Urinary bladder (tissue), 4 donors: ENCODE measurements around the gene FMN1. TPM values are rescaled to one million over a fixed set of nuclear protein-coding genes. Genes with fewer than 3 reads are reported as not detected.

Experiments
- DNase-seq: peaks from one replicate; pipeline ENCODE4 v3.0.0-alpha.2; 2015; ENCODE audit errors: extremely low spot score
- H3K27ac ChIP-seq: one replicate; pipeline ENCODE4 v1.5.1; 2013; ENCODE audit warnings: low read depth, mild to moderate bottlenecking, moderate library complexity
- H3K36me3 ChIP-seq: one replicate; pipeline ENCODE4 v1.6.1; 2013; ENCODE audit warnings: mild to moderate bottlenecking, moderate library complexity; ENCODE audit not compliant: insufficient read depth
- H3K4me1 ChIP-seq: one replicate; pipeline ENCODE4 v1.6.1; 2013; ENCODE audit warnings: mild to moderate bottlenecking, moderate library complexity; ENCODE audit not compliant: insufficient read depth
- H3K4me3 ChIP-seq: one replicate; pipeline ENCODE4 v1.5.1; 2013; ENCODE audit warnings: low read depth, low read length
- WGBS: extraction: QIAGEN DNeasy Blood & Tissue Kit; methylation state at CpG from one replicate; pipeline ENCODE4 v1.1.7; 2013; 5-methylcytosine and 5-hydroxymethylcytosine counted together
- polyA plus RNA-seq: library from polyadenylated mRNA; stranded (reverse); fragments of 200-250 nt; gene quantifications from one replicate; pipeline ENCODE4 v1.2.3, GENCODE V29; 2013
- total RNA-seq: library from RNA; depleted of rRNA; stranded (reverse); fragments of >200 nt; gene quantifications from one replicate; pipeline ENCODE4 v1.2.3, GENCODE V29; 2014
- donor health status: healthy with polysubstance abuse.
- donor health status: healthy.

Gene FMN1
- total and polyA plus RNA-seq, 2 donors: 0.95 to 6.2 TPM

DNA sequence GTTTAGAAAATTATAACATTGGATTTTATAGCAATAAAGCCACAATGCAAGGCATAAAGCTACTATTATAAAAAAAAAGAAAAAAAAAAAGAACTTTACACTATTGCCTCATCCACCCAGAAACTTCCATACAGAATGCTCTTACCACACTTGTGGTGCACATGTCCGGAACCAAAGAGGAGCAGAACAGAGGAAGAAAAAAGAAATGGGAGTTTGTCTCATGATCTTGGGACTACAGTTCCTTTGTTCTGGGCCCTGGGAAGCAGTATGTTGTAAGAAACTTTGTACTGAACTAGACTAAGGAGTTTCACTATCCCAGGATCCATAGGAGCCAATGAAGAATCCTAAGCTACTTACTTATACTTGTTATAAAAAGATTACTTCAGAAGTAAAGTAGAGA is 36.1 kb downstream of the FMN1 start:
- WGBS: 88% methylated on average over 1 of the region's 1 CpG
- no peaks in the 10 kb centered on the region for H3K4me1 ChIP-seq

DNA sequence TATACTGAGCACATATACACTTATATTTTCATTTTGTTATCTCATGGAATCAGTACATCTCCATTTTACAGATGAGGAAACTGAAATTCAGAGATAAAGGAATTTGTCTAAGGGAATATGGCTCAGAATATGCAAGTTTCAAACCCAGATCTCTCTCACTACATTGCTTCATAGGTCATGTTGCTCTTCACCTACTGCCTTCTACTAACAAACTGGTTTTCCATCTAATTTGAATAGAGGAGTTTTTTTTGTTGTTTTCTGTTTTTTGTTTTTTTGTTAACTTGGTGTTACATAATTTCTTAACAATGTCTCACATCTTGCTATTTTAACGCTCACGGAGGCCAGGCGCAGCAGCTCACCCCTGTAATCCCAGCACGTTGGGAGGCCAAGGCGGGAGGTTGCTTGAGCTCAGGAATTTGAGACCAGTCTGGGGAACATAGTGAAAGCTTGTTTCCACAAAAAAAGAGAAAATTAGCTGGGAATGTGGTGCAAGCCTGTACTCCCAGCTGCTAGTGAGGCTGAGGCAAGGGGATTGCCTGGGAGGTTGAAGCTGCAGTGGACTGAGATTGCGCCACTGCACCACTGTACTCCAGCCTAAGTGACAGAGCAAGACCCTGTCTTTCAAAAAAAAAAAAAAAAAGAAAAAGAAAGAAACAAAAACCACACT is 37.0 kb downstream of the FMN1 start:
- no peak overlapping the region for H3K4me3 ChIP-seq
- H3K4me1 ChIP-seq: no peaks in the 10 kb centered on the region
- H3K27ac ChIP-seq: no peak overlapping the region
- no peak for DNase-seq
- H3K36me3 ChIP-seq: no peaks in the 10 kb centered on the region
- 96% methylated on average over 6 of the region's 6 CpGs for WGBS

More for the DNA sequence above, 36.1 kb downstream of the FMN1 start:
- no peak overlapping the region for H3K27ac ChIP-seq
- no peak overlapping the region for H3K4me3 ChIP-seq
- no peaks in the 10 kb centered on the region for H3K36me3 ChIP-seq
- DNase-seq: no peak

DNA sequence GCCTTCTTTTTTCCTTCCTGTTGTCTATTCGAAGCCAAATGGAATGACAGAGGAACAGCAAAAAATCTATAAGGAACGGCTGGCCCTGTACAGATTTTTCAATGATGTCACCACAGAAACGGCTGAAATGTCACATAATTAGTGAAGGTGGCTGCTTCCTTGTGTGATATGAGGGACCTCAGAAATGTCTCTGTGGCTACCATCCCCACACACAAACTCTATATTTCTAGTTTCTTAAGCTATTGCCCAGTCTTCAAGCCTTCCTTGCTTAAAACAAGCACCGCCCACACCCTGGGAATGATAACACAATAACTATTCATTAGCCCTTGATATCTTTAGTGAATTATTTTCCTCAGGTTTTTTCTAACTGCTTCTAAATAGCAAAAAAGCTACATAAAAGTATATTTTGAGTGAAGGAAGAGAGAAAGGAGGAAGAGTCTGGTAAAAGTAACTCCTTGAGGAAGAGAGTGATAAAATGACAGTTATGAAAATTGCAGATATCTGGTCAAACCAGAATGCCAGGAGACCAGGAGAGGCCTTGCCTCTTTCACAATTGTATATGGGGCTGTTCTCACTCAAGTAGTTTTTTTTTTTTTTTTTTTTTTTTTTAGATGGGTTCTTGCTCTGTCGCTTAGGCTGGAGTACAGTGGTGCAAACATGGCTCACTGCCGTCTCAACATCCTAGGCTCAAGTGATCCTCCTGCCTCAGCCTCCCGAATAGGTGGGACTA is 38.7 kb downstream of the FMN1 start:
- DNase-seq: no peak
- no peaks in the 10 kb centered on the region for H3K4me1 ChIP-seq
- H3K36me3 ChIP-seq: no peaks in the 10 kb centered on the region
- H3K4me3 ChIP-seq: no peak overlapping the region
- 84% methylated on average over 7 of the region's 7 CpGs for WGBS
- H3K27ac ChIP-seq: no peak overlapping the region

DNA sequence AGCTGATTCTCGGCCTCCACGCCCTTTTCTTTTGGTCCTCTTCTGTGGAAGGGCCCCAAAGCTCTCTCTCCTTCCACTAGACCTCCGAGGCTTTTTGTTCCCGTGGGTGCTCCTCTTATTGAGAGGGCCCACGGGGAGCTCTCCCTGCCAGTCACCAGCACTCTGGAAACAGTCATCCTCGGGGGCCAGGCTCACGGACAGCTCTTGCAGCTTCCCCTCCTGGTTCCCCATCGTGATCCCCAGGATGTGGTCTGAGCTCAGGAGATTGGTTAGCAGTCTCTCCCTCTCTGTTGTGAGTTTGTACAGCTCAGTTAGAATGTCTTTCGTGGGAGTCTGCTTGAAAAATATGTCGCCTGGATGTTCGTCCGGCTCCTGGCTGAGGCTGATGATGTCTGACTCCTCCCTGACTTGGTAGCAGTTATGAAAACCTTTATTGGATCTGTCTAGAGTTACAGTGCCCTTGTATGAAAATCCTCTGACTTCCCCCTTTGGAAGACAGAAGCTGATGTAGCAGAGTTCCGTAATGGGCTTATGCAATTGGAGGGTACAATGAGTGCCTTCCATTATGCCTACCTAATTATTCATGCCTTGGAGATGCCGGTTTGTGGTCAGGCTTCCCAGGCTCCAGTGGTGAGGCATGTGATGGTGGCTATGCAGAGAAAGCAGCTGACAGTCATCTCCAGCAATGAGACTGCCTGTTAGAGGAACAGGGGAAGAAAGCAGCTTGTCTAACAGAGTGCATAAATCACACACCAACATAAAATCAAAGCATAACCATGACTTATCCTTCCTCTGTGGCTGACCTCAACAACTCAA is 40.0 kb downstream of the FMN1 start:
- H3K4me1 ChIP-seq: no peaks in the 10 kb centered on the region
- 74% methylated on average over 14 of the region's 14 CpGs for WGBS
- H3K36me3 ChIP-seq: no peaks in the 10 kb centered on the region
- no peak overlapping the region for H3K27ac ChIP-seq
- no peak overlapping the region for H3K4me3 ChIP-seq
- DNase-seq: no peak

DNA sequence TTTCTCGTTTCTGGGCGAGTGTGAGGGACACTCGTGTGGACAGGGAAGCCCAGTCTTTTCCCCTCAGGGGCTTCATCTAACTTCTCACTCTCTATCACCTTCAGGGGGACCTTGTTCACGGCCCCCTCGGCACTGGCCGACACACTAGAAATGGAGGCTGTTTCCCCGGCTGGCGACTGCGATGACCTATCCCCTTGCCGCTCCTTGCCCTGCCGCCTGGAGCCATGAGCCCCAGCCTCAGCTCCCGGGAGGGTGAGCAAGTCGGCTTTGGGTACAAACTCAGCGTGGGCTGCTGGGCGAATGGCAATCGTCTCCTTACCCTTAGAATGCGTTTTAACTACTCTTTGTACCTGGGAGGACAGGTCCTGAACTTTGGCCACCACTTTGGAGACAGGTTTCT is 41.0 kb downstream of the FMN1 start:
- no peak overlapping the region for H3K27ac ChIP-seq
- WGBS: 91% methylated on average over 17 of the region's 17 CpGs
- H3K4me1 ChIP-seq: no peaks in the 10 kb centered on the region
- DNase-seq: no peak
- H3K4me3 ChIP-seq: no peak overlapping the region
- no peaks in the 10 kb centered on the region for H3K36me3 ChIP-seq

DNA sequence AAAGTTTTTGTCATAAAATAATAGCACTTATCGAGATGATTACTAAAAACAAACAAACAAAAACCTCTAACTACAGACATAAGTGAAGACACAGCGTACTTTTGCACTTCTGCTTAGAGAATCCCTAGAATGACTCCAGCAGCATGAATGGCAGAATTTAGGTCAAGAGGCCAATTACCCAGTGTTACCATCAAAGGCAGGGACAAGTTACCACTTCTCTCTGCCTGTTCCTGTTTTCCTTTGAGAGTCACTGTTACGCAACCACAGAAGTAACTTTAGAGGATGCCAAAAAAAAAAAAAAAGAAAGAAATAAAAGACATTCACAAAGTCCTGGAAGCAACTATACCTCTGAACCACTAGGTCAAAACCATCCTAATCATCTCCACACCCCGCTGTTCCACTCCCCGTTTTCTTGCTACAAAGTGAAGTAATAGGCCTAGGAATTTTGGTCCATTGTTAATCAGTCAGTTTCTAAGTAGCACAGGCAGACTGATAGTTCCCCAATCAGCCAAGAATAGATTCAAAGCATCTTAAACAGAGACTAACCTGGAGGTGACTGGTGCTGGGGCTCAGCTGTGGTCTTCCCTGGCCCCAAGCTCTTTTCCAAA is 41.9 kb downstream of the FMN1 start:
- Histone ChIP-seq H3K27ac (no peak overlapping the region), H3K4me1 (no peaks in the 10 kb centered on the region), H3K36me3 (no peaks in the 10 kb centered on the region), H3K4me3 (no peak overlapping the region)
- WGBS: 67% methylated on average over 5 of the region's 5 CpGs
- DNase-seq: no peak

DNA sequence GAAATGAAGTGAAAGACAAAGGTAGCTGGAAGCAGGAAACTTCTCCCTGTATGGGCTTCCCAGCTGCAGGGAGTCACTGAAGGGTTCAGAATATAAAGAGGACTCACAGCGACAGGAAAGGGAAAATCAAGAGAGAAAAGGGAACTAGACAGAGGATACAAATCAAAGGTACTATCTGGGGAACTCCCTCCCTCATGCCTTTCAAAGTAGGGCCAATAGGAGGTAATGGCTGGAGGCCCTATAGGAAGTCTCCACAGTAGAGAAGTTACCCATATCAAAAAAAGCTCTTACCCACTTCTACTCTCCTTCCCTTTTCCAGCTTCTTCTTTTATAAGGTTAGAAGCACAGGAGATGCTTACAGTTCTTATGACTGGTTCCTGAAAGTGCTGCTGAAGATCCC is 43.5 kb downstream of the FMN1 start:
- 55% methylated on average over 1 of the region's 1 CpG for WGBS
- Histone ChIP-seq H3K4me3 (no peak overlapping the region), H3K27ac (no peak overlapping the region), H3K4me1 (no peaks in the 10 kb centered on the region), H3K36me3 (no peaks in the 10 kb centered on the region)
- no peak for DNase-seq

DNA sequence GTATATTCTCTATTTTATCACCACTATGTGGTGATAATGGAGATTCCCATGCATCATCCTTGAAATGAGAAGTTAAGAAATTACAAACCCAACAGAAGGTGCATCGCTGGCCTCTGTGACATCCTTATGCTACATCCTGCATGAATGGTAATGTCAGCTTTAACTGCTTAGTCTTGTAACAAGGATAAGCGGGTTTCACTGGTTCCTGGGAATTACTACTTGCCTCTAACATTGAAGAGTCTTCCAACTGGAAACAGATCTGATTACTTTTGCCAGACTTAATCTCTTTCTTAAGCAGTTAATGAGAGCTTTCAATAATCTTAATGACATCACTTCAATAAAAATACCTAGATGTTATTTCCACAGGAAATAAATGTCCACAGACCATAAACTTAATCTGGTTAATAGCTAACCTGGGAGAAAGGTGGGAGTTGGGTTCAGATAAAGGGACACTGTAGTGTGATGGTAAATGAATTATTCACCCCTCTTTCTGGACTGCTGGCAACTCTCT is 44.0 kb downstream of the FMN1 start:
- no peak for DNase-seq
- H3K4me3 ChIP-seq: no peak overlapping the region
- H3K4me1 ChIP-seq: no peaks in the 10 kb centered on the region
- no peaks in the 10 kb centered on the region for H3K36me3 ChIP-seq
- 74% methylated on average over 2 of the region's 2 CpGs for WGBS
- no peak overlapping the region for H3K27ac ChIP-seq

DNA sequence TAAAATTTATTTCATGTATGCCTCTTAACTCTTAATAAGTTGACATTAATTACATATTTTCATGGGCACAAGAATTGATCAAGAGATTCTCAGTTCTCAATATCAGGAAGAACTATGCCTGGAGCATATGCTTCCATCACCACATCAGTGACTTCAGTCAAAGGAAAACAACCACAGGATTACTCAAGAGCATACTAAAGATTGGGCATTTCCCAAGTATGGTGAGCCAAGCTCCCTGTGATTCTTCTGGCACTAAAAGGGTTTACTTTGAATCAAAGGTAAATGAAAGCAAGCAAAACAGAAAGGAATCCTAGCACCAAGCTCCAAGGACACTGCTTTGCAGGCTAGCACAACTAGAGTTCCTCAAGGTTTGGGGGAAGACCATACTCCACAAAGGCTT is 44.6 kb downstream of the FMN1 start:
- Histone ChIP-seq H3K36me3 (no peaks in the 10 kb centered on the region), H3K4me3 (no peak overlapping the region), H3K27ac (no peak overlapping the region), H3K4me1 (no peaks in the 10 kb centered on the region)
- DNase-seq: no peak

DNA sequence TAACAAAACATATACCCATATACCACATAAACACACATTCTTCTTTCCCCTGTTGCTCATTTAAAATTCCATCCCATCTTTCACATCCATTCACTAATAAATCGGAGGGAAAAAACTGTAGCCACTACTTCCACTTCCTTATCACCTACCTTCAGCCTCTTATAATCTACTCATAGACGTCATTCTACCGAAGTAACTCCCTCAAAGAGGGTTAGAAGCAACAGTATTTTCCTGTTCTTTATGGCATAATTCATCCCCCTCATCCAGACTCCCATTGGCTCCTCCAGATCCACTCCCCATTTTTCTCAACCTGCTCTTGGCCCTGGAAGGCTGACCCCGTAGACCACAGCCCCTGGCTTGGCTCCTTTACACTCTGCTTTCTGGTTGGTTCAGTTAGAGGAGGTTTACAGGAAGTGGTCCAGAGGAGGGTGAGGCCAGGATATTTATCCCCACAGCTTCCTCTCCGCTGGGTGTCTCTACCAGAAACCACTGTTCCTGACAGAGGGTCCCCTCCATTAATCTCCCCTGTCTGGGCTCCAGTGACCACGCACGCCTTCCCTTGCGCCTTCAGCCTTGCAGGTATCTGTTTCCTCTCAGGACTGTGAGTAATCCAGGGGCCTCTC is 46.3 kb downstream of the FMN1 start:
- H3K36me3 ChIP-seq: no peaks in the 10 kb centered on the region
- no peaks in the 10 kb centered on the region for H3K4me1 ChIP-seq
- 68% methylated on average over 8 of the region's 8 CpGs for WGBS
- no peak overlapping the region for H3K27ac ChIP-seq
- DNase-seq: no peak
- H3K4me3 ChIP-seq: no peak overlapping the region

DNA sequence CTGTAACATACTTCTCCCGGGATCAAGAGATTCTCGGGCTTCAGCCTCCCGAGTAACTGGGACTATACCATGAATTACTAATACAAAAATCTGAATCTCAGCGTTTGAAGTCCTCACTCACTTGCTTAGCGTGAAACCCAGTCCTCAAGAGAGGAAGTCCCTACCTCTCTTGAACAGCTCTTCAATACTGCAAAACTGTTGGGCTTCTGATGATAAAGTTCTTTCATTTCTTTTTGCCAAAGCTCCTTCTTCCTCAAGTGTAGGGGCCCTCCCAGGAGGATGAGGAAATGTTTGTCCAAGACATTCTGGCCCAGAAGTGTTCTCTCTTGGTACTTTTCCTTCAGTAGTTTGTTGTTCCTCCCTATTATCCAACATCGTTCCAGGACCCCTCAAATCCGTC is 48.5 kb downstream of the FMN1 start:
- no peaks in the 10 kb centered on the region for H3K36me3 ChIP-seq

DNA sequence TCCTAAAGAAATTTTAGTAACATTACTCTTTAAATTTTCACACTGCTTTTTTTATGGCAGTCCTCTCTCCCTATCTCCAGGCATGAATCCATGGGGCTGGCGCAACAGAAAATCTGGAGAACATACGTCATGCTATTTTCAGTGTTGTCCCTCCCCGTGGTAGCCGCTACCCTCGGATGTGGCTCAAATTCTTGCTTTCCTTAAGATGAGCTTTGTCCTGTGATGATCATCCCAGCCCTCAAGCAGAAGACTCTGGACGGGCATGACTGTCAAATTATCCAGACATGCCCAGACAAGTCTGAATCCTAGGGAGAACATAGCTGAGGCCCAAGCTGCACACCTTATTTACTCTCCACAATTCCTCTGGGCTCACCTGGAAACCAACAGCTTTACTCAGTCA is 49.1 kb downstream of the FMN1 start:
- Histone ChIP-seq H3K4me1 (no peaks in the 10 kb centered on the region), H3K27ac (no peak overlapping the region), H3K36me3 (no peaks in the 10 kb centered on the region), H3K4me3 (no peak overlapping the region)
- WGBS: 88% methylated on average over 6 of the region's 6 CpGs
- DNase-seq: no peak

More for the DNA sequence above, 48.5 kb downstream of the FMN1 start:
- no peak overlapping the region for H3K27ac ChIP-seq
- no peak overlapping the region for H3K4me3 ChIP-seq
- WGBS: 91% methylated on average over 7 of the region's 7 CpGs
- DNase-seq: no peak
- no peaks in the 10 kb centered on the region for H3K4me1 ChIP-seq

DNA sequence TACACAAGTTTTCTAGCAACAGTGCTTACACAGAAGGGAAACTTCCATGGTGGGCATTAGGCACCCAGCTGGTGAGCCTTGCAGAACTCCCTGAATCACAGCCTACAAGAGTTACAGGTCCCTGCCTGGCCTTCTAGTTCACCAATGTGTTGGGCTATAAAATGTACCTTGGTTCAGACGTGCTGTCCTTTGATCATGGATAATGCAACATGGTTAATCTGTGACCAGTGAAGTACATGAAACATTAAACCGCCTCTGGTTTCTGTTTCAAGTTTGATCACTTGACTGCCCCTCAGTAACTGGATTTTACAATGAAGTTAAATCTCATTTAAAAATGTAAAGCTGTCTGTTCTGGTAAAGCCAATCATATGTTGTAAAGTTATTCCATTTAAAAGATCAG is 51.8 kb downstream of the FMN1 start:
- H3K36me3 ChIP-seq: no peaks in the 10 kb centered on the region
- H3K4me1 ChIP-seq: no peaks in the 10 kb centered on the region
- no peak for DNase-seq
- no peak overlapping the region for H3K27ac ChIP-seq
- 54% methylated on average over 2 of the region's 2 CpGs for WGBS
- no peak overlapping the region for H3K4me3 ChIP-seq
